CD4-positive, alpha-beta T cell treated with Interleukin-6 for 4 hours (primary cell): Measurements from ENCODE around the gene PDAP1.

Source experiments
- DNase-seq: peaks from one replicate; pipeline ENCODE4 v3.0.0-alpha.2; 2020; ENCODE audit warnings: mixed read lengths

Gene PDAP1

DNA sequence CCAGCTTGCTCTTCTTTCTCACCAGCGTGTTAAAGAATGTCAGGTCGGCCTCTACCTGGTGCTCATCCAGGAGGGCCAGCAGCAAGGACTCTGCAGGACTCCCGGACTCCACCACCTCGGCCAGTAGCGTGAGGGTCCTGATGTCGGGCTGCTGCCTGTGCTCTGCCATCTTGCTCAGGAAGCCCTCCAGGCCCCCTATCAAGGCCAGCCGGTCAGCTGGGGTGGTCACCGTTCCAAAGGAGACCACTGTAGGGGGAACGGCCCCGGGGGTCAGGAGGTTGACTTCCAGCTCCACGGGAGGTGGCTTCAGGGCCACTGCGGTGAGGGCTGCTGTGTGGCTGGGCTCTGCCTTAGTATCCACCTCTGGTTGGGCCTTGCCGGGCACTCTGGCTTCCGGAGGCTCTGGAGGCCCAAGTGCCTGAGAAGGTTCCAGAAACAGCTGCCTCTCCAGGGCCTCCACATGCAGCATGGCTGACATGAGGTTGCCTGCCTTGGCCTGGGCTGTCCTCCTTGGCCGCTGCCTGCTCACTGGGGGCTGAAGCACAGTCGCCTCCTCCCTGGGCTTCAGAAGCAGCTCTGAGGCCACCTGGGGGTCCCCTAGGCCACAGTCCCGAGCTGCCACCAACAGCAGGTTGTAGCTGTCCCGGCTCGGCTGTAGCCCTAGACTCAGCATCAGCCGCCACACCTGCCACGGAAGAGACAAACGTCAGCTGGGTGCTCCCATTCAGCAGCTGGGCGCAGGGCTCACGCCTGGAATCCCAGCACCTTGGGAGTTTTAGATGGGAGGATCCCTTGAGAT lies 16.7 kb upstream of the PDAP1 start:
- no peak for DNase-seq

DNA sequence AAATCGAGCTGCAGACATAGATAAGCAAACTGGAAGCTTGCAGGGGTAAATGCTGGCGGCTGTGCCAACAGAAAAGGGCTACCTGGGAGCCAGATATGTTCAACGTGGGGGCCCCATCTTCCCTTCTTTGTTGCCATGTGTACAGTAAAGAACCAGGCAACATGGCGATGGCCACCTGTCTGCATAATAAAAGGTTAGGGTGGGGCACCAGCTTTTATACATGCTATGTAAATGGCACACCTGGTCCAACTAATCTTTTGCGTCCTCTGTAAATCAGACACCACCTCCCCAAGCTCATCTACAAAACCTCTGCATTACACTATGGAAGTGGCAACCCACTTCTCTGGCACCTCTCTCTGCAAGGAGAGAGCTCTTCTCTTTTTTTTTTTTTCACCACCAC lies 14.2 kb upstream of the PDAP1 start:
- DNase-seq, result no peak

DNA sequence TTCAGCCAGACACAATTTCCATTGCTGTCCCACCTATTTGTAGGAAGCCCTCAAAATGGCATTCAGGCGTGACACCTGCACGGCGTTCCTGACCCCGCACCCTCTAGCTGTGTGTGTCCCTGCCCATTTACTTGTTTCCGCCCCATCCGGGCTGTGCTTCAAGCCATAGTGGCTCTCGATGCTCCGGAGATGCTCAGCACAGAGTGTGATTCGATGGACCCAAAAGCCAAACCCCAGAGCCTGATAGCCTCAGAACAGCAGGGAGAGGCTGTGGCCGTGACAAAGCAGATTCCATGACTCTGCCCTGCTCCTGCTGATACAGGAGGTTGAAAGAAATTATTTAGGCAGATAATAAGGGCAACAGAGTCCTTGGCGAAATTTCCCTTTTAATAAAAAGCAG lies 13.8 kb upstream of the PDAP1 start:
- no peak for DNase-seq

DNA sequence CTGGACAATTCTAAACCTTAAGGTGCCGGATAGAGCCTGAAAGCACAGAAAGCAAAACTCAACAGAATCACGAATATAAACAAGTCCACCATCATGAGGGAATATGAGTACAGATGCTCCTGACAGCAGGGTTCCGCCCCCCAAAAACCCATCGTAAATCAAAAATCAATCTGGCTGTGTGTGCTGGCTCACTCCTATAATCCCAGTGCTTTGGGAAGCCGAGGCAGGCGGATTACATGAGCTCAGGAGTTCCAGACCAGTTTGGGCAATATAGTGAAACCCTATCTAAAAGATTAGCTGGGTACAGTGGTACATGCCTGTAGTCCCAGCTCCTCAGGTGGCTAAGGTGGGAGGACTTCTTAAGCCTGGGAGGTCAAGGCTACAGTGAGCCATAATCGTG lies 12.6 kb upstream of the PDAP1 start:
- no peak for DNase-seq

DNA sequence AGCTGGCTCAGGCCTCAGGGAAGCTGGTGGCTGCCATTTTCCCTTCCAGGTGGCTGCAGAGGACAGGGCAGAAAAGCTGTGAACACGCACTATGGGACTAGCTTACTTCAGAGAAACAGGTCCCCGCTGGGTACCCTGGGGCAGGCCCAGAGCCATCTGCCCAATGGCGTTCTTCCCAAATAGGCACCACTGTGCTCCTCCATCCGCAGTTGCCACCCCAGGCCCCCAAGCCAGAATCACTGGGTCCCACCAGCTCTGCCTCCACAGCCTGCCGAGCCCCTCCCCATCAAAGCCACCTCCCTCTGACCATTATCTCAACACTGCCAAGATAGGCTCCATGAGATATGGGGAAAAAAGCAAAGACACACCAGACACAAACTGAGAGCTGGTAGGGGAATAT lies 11.8 kb upstream of the PDAP1 start:
- DNase-seq, result no peak

DNA sequence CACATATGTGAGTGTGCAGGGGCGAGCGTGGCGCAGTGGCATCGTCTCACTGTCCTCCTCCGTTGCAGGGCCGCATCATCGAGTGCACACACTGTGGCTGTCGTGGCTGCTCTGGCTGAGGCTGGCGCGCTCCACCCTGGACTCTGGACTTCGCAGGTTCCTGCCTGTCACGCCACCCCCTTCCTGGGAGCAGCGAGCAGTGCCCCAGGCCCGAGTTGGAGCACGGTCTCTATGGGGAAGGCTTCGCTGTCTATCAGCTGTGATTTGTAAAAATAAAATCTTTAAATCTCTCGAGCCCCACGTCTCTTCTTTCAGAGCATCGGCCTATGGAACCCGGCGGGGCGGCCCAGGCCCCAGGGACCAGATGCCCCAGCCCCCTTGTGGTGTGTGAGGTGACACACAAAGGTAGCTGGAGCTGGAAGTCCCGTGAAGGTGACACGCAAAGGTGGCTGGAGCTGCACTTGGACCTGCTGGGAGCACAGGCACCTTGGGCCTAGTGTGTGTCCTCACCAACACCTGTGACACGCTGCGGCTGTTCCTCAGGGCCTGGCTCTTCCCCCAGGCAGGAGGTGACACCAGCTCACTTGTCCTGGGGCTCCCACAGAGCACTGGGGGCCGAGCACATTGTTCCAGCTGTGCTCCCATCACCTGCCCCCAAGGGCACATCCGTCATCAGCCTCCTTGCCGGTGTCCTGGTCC lies 11.1 kb upstream of the PDAP1 start:
- no peak for DNase-seq

DNA sequence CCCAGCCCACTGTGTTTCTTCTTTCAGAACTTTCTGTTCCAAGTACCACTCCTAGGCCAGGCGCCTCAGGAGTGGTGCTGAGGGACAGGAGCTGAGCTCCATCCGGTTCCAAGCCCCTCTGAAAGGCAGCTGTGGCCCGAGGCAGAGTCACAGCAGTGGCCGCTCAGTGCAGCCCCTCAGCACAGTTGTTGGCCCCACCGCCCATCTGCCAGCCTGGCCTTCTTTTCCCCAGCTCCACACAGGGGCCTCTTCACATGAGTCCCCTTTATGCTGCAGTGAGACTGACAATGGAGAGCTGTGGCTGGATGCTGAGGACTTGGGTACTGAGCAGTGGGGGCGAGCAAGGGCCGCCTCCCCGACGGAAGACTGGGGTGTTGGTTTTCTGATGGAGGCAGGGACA lies 9.9 kb upstream of the PDAP1 start:
- no peak for DNase-seq

DNA sequence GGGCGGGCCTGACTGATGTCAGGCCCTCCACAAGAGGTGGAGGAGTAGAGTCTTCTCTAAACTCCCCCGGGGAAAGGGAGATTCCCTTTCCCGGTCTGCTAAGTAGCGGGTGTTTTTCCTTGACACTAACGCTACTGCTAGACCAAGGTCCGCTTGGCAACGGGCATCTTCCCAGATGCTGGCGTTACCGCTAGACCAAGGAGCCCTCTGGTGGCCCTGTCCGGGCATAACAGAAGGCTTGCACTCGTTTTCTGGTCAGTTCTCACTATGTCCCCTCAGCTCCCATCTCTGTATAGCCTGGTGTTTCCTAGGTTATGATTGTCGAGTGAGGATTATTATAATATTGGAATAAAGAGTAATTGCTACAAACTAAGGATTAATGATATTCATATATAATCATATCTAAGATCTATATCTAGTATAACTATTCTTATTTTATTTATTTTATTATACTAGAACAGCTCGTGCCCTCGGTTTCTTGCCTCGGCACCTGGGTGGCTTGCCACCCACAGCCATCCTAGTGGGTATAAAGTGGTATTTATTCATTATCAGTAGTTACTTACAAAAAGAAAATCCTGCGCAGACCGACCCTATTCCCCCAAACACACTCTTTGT lies 7.2 kb upstream of the PDAP1 start:
- DNase-seq, result peak; percentile 23

DNA sequence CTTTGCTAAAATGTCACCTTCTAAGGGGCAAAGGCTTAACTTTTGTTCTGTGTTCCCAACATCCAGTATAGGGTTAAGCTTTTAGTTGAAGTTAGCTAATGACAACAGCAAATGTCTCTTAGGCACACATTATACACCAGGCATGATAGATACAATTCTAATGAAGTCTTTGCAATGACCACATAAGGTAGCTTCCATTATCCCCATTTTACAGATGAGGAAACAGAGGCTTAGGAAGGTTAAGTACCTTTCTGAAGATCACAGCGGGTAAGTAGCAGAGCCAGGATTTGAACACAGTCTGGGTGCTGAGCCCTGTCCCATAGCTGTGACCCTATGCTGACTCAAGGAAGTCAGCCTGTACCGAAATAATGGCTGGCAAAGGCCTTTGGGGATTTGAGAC lies 2.2 kb upstream of the PDAP1 start:
- DNase-seq, result no peak

DNA sequence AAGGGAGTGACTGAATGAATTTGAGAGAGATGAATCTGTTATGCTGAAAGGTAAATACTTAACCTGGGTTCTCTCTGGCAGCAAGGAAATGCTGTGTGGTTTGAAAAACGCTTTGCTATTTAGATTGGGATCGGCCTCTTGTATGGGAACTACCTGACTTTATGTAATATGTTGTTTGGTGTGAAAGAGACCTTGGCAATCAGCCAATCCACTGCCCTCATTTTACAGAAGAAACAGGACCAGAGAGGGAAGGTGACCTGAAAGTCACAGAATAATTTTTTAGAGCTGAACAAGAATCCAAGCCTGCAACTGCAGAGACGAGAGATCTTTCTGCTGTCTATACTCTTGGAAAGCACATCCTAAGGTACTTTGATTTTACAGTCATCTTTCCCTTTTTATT lies 1.4 kb upstream of the PDAP1 start:
- no peak for DNase-seq

DNA sequence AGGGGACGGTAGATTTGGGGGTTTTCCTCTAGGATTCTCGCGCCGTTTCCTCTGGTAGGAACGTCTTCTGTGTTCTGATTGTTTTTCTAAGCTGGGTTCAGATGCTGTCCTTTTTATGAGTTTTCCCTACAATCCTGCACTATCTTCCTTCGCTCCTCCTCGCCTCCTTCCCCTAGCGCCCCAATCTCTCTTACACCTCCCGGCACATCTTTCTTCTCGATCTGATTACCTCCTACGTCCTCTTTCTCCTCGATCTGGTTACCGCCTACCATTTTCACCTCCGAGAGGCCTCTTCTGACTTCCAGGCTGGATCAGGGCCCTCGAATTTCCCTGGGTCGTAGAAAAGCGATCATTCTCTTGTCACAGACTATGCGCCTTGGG lies 785 bp upstream of the PDAP1 start:
- peak; percentile 15 for DNase-seq

DNA sequence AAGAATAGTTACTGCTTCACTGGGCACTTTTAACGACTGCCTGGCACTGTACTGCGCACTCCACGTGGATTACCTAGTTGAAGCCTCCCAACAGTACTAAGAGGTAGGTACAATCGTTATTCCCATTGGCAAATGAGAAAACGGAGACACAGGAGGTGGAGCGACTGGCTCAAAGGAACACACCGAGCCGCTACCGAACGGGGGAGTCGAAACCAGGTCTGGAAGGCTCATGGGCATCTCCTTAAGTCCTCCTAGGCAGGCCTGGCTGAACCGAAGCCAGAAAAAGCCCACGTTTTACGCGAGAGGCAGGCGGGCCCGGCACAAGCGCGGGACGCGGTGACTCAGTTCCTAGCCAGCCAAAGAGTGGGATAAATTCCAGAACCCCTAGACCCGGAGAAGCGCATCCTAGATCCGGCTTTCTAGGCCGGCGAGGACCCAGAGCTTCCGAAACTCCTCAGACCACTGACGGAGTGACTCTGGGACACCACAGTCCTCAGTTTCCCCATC lies 472 bp downstream of the PDAP1 start:
- DNase-seq, result peak; percentile 33

DNA sequence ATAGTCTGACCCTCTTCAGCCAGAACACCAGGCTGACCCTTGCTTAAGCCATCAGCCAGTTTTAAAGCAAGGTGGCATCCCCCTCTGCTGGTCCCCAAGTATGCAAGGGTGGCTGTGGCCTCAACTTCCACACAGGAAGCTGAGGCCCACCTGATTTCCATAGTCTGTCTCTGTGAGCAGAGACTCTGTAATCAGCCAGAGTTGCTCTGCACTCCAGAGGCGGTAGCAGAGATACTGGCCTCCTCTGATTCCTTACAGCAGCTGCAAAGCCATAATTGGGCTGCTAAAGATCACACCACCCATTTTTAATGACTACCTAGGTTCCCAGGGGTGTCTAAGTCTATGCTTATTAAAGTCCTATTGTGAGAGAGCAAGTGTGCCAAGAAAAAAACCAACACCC lies 1.8 kb downstream of the PDAP1 start:
- DNase-seq, result no peak

DNA sequence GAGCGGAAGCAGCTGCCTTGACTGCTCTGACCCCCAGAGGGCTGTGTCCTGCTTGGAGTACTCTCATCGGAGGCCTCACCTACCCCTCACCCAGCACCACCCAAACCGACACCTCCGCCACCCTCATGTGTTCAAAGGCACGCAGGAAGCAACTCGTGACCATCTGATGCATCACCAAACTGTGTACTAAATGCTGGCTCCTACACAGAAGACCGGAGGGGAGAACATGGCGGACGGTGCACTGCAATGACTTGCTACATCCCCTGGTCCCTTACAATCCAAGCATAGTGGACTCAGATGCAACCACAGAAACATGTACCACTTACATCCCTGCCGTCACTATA lies 3.4 kb downstream of the PDAP1 start:
- DNase-seq, result no peak

DNA sequence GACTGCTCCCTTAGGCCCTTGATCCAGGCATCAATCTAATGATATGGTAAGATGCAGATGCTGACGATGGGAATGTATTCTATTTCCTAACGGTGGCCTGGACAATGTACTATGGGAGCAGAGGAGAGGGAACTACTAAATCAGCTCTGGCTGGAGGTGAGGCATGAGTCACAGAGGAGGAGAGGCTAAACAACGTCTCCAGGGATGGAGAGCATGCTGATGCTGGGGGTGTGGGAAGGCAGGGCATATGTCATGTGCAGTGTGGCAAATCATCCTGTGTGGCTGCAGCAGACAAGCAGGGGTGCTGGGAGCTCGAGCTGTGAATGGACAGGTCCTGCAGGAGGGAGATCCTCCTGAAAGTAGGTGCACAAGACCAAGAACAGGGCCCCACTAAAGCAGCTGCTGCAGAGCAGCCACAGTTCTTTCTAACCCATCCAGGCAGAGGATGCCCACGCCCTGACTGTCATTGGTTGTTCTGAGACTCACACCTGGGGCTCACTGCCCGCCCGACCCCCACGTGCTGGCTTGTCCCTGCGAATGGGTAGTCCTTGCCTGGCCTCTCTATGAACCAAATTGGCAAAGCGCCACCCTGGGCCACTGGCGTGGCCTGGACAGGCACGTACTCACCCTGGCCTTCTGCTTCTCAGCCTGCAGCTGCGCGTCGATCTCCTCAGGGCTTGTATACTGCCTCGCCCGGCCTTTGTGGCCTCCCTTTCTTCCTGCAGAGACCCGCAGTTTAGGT lies 4.0 kb downstream of the PDAP1 start:
- no peak for DNase-seq

DNA sequence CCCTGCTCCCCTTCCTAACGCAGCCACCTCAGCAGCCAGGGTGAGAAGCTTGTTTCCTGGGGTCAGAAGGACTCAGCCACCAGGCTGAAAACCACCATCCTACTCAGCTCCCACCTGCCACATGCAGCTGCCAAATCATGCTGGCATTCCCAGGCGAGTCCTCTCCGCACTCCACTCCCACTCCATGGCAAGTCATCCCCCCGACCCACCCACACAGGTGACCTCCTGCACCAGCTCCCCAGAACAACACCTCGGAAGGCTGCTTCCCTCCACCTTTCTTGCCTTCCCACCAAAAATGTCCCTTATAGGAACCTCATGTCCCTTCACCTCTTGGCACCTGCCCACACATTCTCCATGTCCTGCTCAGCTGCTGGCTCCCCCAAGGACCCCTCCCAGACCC lies 4.6 kb downstream of the PDAP1 start:
- no peak for DNase-seq

DNA sequence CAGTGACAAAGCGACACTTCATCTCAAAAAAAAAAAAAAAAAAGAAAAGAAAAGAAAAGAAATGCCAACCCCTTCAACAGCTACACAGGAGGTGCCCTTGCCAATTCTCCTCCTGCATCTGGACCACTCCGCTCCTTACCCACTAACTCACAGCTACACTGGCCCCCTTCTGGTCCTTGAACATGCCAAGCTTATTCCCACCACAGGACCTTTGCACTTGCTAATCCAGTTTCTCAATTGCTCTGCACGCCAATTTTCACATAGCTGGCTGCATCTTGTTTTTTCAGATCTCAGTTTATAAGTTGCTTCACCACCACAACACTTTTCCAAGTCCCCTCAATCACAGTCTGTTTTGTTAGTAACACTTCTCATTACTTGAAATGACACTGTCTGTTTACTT lies 5.5 kb downstream of the PDAP1 start:
- no peak for DNase-seq

DNA sequence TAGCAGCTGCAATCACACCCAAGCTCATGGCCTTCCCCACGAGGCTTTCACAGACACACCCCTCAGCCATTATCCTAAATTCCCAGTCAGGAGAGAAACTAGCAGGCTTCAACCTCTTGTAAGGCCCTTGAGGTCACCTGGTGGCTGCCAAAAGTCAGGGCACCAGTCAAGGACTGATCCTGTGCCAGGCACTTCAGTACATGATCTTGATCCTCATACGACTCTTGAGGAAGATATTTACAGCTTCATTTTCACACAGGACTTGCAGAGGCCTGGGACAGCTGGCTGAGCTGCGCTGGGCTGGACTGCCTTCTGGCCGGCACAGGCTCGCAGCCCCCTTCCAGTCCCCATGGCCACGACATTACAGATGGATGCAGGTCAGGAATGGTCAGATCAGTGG lies 8.8 kb downstream of the PDAP1 start:
- no peak for DNase-seq

DNA sequence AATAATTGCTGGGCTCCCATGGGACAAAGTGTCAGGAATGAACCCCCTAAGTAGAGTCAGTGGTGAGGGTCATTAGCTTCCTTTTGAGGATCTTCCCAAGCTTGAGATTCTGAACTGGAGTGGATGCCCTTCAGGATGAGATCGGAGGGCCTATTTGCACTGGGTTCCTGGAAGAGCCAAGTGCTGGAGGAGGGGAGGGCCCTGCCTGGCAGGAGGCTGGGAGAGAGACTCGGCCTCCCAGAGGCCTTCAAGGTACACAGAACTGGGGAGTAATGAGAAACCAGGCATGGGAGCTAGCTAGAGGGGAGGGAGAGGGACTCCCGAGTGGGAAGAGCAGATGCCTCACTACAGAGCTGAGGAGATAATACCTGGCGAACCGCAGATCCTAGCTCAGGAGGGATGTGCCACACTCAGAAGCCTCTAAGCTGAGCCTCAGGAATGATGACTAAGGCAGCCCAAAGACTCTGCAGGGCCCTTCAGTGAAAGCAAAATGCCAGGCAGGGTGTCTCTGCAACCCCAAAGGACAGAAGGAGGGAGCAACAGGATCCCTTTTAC lies 9.4 kb downstream of the PDAP1 start:
- no peak for DNase-seq

DNA sequence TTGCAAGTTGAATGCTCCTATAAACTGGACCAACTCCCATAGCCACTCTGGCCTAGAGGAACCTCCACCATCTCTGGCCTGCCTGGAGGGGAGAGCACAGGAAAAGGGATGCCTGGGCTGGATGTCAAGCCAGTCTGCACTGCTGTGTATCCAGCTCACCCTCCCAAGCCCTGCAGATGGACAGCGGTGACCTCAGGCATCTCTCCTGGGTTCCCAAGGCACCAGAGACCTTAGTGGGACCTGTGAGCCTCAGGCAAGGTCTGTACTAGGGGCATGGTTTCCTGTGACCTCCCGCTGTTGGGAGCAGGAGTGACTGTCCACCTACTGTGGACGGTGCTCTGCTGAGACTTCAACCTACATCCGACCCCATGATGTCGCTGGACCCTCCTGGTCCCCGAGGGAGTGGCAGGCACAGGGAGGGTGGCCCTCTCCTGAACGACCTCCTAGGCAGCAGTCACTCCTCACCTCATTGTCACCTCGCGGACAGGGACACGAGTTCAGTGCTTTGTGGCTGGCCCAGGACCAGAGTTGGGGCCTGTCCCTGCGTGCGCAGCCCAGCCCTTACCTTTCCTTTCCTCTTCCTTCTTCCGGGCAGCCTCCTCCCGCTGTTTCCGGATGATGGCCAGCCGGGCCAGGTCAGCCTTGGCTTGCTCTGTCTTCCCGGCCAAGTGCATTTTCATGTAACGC lies 11.0 kb downstream of the PDAP1 start:
- no peak for DNase-seq

DNA sequence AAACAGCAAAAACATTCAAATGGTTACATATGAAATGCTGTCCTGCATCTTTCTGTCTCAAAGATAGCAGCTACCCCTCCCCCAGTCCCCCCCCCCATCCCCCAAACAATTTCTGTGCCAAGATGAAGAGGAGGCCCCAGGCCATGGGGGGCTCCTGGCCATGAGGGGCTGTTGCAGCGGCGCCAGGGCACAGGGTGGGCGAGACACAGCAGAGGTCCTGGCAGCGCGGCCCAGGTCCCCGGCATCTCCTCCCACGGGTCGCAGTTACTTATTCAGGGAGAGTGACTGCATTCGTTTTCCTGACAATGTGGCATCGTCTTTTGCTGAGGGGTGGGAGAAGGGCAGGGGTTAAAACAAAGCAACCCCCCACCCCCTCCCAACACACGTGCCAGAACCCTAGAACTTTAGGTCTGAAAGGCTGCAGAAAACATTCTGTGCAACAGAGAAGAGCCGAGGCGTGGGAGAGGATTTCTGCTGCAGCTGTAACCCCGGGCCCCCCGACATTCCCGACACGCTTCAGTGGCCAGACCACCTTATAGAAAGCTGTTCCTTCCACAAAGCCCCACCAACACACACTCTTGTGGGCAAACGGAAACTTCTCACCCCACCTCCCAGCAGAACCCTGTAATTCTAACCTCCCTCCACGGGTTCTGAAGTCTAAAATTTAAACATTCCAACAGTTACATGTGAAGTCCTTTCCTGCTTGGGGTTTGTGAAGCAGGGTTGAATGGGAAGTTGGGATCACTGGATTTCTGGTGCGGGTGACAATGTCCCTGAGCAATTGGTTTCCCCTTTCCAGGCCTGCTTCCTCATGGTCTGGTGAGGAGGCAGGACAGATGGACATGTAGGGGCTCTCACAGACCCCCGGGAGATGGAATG lies 11.7 kb downstream of the PDAP1 start:
- no peak for DNase-seq
